Measurements from ENCODE around the gene MXD1.

DNA sequence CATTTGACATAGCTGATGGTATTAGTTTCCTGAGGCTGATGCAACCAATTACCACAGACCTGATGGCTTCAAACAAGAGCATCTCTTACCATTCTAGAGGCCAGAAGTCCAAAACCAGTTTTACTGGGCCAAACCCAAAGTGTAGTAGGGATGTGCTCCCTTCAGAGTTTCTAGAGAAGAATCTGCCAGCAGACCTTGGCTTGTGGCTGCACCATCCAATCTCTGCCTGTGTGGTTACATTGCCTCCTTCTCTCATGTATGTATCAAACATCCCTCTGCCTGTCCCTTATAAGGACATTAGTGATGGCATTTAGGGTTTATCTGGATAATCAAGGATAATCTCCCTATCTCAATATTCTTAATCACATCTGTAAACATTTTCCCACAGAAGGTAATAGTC, 25.6 kb upstream of the MXD1 start:
- TF ChIP-seq, protein P1, sequence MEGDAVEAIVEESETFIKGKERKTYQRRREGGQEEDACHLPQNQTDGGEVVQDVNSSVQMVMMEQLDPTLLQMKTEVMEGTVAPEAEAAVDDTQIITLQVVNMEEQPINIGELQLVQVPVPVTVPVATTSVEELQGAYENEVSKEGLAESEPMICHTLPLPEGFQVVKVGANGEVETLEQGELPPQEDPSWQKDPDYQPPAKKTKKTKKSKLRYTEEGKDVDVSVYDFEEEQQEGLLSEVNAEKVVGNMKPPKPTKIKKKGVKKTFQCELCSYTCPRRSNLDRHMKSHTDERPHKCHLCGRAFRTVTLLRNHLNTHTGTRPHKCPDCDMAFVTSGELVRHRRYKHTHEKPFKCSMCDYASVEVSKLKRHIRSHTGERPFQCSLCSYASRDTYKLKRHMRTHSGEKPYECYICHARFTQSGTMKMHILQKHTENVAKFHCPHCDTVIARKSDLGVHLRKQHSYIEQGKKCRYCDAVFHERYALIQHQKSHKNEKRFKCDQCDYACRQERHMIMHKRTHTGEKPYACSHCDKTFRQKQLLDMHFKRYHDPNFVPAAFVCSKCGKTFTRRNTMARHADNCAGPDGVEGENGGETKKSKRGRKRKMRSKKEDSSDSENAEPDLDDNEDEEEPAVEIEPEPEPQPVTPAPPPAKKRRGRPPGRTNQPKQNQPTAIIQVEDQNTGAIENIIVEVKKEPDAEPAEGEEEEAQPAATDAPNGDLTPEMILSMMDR (IDR thresholded peaks at IDR 0.05), result no peak
- TF ChIP-seq EP300 (IDR thresholded peaks at IDR 0.05), result no peak
- no peak for TF ChIP-seq POLR2AphosphoS5 (IDR thresholded peaks at IDR 0.05)

Measured in sigmoid colon (tissue), 4 donors.